CD4-positive, alpha-beta T cell treated with Interferon alpha-2 for 1 hour (primary cell): ENCODE results near the gene F2RL3.

Experiments used
- DNase-seq, 2 donors: peaks; one replicate each; pipeline ENCODE4 v3.0.0-alpha.2; 2020 to 2022

Gene F2RL3

GRCh38 chr19:16896146-16897028 is 7.6 kb downstream of the F2RL3 start:
- DNase-seq: no peak

- peak; percentile 76 to 83 for DNase-seq
These were observed 8.4 kb downstream of the F2RL3 start for GRCh38 chr19:16897029-16897855.

- no peak for DNase-seq
These were observed 9.0 kb downstream of the F2RL3 start for GRCh38 chr19:16897856-16898161.

GRCh38 chr19:16898361-16899015 is 9.7 kb downstream of the F2RL3 start:
- no peak for DNase-seq

- peak; percentile 33 to 47 for DNase-seq
These were observed 10.8 kb downstream of the F2RL3 start for GRCh38 chr19:16899566-16900075.

GRCh38 chr19:16901491-16902175 is 12.8 kb downstream of the F2RL3 start:
- no peak for DNase-seq

- DNase-seq: no peak
These were observed 13.7 kb downstream of the F2RL3 start for GRCh38 chr19:16902545-16902944.

GRCh38 chr19:16903347-16903746 is 14.5 kb downstream of the F2RL3 start:
- no peak for DNase-seq

GRCh38 chr19:16904599-16904998 is 15.8 kb downstream of the F2RL3 start:
- DNase-seq: no peak

GRCh38 chr19:16908759-16909158 is 20.0 kb downstream of the F2RL3 start:
- no peak for DNase-seq

GRCh38 chr19:16911046-16911445 is 22.2 kb downstream of the F2RL3 start:
- DNase-seq: no peak

- no peak for DNase-seq
These were observed 24.0 kb downstream of the F2RL3 start for GRCh38 chr19:16912780-16913179.

GRCh38 chr19:16914421-16914820 is 25.6 kb downstream of the F2RL3 start:
- DNase-seq: no peak

GRCh38 chr19:16915135-16915534 is 26.3 kb downstream of the F2RL3 start:
- no peak for DNase-seq

GRCh38 chr19:16915734-16916133 is 26.9 kb downstream of the F2RL3 start:
- DNase-seq: no peak

GRCh38 chr19:16917401-16917800 is 28.6 kb downstream of the F2RL3 start:
- DNase-seq: no peak

- no peak for DNase-seq
These were observed 30.7 kb downstream of the F2RL3 start for GRCh38 chr19:16919496-16919895.

GRCh38 chr19:16920816-16921529 is 32.2 kb downstream of the F2RL3 start:
- no peak for DNase-seq

- DNase-seq: no peak
These were observed 33.2 kb downstream of the F2RL3 start for GRCh38 chr19:16921766-16922591.

- no peak for DNase-seq
These were observed 33.8 kb downstream of the F2RL3 start for GRCh38 chr19:16922592-16922934.

GRCh38 chr19:16922949-16923348 is 34.1 kb downstream of the F2RL3 start:
- no peak for DNase-seq
